GM21825 (cell line): ENCODE data around the gene GRIA3.

Experiments
- ATAC-seq: cut with Tn5 transposase; IDR thresholded peaks from one replicate; pipeline ENCODE4 v1.9.1; 2021; ENCODE audit warnings: mild to moderate bottlenecking, moderate library complexity; ENCODE audit not compliant: unreplicated experiment

Gene GRIA3

GRCh38 chrX:123193101-123193500 is 9.0 kb downstream of the GRIA3 start:
- no peak for ATAC-seq

GRCh38 chrX:123199338-123199737 is 15.3 kb downstream of the GRIA3 start:
- ATAC-seq, result no peak

- no peak for ATAC-seq
Observed at GRCh38 chrX:123201720-123202119, 17.6 kb downstream of the GRIA3 start.

GRCh38 chrX:123202523-123202922 is 18.4 kb downstream of the GRIA3 start:
- no peak for ATAC-seq

GRCh38 chrX:123203772-123204171 is 19.7 kb downstream of the GRIA3 start:
- no peak for ATAC-seq

- ATAC-seq, result no peak
Observed at GRCh38 chrX:123206176-123206575, 22.1 kb downstream of the GRIA3 start.

- no peak for ATAC-seq
Observed at GRCh38 chrX:123210252-123210651, 26.2 kb downstream of the GRIA3 start.

- ATAC-seq, result no peak
Observed at GRCh38 chrX:123215397-123216089, 31.5 kb downstream of the GRIA3 start.

GRCh38 chrX:123217077-123217476 is 33.0 kb downstream of the GRIA3 start:
- no peak for ATAC-seq

GRCh38 chrX:123217728-123218127 is 33.6 kb downstream of the GRIA3 start:
- no peak for ATAC-seq

GRCh38 chrX:123219916-123220315 is 35.8 kb downstream of the GRIA3 start:
- ATAC-seq, result no peak

- ATAC-seq, result no peak
Observed at GRCh38 chrX:123222920-123223319, 38.8 kb downstream of the GRIA3 start.

GRCh38 chrX:123223409-123223808 is 39.3 kb downstream of the GRIA3 start:
- ATAC-seq, result no peak

- ATAC-seq, result no peak
Observed at GRCh38 chrX:123223859-123224258, 39.8 kb downstream of the GRIA3 start.

GRCh38 chrX:123230798-123231197 is 46.7 kb downstream of the GRIA3 start:
- ATAC-seq, result no peak

GRCh38 chrX:123236859-123237258 is 52.8 kb downstream of the GRIA3 start:
- no peak for ATAC-seq

- ATAC-seq, result no peak
Observed at GRCh38 chrX:123237271-123237670, 53.2 kb downstream of the GRIA3 start.

- ATAC-seq, result no peak
Observed at GRCh38 chrX:123254457-123254856, 70.4 kb downstream of the GRIA3 start.

- ATAC-seq, result no peak
Observed at GRCh38 chrX:123256378-123256777, 72.3 kb downstream of the GRIA3 start.

- ATAC-seq, result no peak
Observed at GRCh38 chrX:123260920-123261418, 76.9 kb downstream of the GRIA3 start.

- ATAC-seq, result no peak
Observed at GRCh38 chrX:123263270-123263669, 79.2 kb downstream of the GRIA3 start.

GRCh38 chrX:123263747-123264146 is 79.7 kb downstream of the GRIA3 start:
- ATAC-seq, result no peak

- no peak for ATAC-seq
Observed at GRCh38 chrX:123267220-123267619, 83.1 kb downstream of the GRIA3 start.
